Central memory CD8-positive, alpha-beta T cell (primary cell): Measurements from ENCODE around the gene MLLT6.

Source experiments
- ATAC-seq: fragments of 150-1000 bp; cut with Tn5 transposase; replicated peaks from 2 replicates; pipeline ENCODE4 v1.10.0; 2022; ENCODE audit warnings: mild to moderate bottlenecking, moderate FRiP score, moderate number of reproducible peaks; ENCODE audit not compliant: poor library complexity, severe bottlenecking; ENCODE audit errors: extremely low read depth
- DNase-seq, 2 donors: peaks; one replicate each; pipeline ENCODE4 v3.0.0; 2021; ENCODE audit warnings: low spot score in 2 of 2
- H3K27ac Mint-ChIP-seq: one replicate; pipeline ENCODE4 v1.8.0; 2022; ENCODE audit warnings: low read depth, mild to moderate bottlenecking, moderate library complexity, mixed read lengths
- H3K27me3 Mint-ChIP-seq: one replicate; pipeline ENCODE4 v1.8.0; 2022; ENCODE audit warnings: mixed read lengths
- H3K36me3 Mint-ChIP-seq: one replicate; pipeline ENCODE4 v1.8.0; 2022; ENCODE audit warnings: mild to moderate bottlenecking, moderate library complexity, mixed read lengths; ENCODE audit not compliant: insufficient read depth
- H3K4me1 Mint-ChIP-seq: one replicate; pipeline ENCODE4 v1.8.0; 2022; ENCODE audit warnings: mixed read lengths
- H3K4me3 Mint-ChIP-seq: one replicate; pipeline ENCODE4 v1.8.0; 2022; ENCODE audit warnings: mild to moderate bottlenecking, moderate library complexity, mixed read lengths
- H3K9me3 Mint-ChIP-seq: one replicate; pipeline ENCODE4 v1.8.0; 2022; ENCODE audit warnings: mixed read lengths

The MLLT6 gene

GRCh38 chr17:38749223-38750043 is 44.4 kb downstream of the MLLT6 start:
- Mint-ChIP-seq H3K9me3 (no peaks in the 10 kb centered on the region), H3K27me3 (peaks cover 54% of the 10 kb centered on the region), H3K36me3 (peaks cover 29% of the 10 kb centered on the region), H3K4me1 (peaks cover 53% of the 10 kb centered on the region), H3K27ac (no peak overlapping the region), H3K4me3 (peak overlapping the region; percentile 93)
- ATAC-seq (no peak), DNase-seq (no peak)

- H3K27me3 Mint-ChIP-seq: peaks cover 48% of the 10 kb centered on the region
- peaks cover 58% of the 10 kb centered on the region for H3K4me1 Mint-ChIP-seq
- H3K9me3 Mint-ChIP-seq: no peaks in the 10 kb centered on the region
- no peak overlapping the region for H3K27ac Mint-ChIP-seq
- H3K4me3 Mint-ChIP-seq: peak overlapping the region; percentile 93
- H3K36me3 Mint-ChIP-seq: peaks cover 33% of the 10 kb centered on the region
- no peak for ATAC-seq
- DNase-seq: no peak
Observed at GRCh38 chr17:38750044-38750311, 44.9 kb downstream of the MLLT6 start.

- peaks cover 58% of the 10 kb centered on the region for H3K4me1 Mint-ChIP-seq
- peaks cover 43% of the 10 kb centered on the region for H3K27me3 Mint-ChIP-seq
Observed at GRCh38 chr17:38750312-38751121, 45.4 kb downstream of the MLLT6 start.

GRCh38 chr17:38751144-38751807 is 46.2 kb downstream of the MLLT6 start:
- Mint-ChIP-seq H3K9me3 (no peaks in the 10 kb centered on the region), H3K27me3 (peaks cover 35% of the 10 kb centered on the region), H3K36me3 (peaks cover 42% of the 10 kb centered on the region), H3K27ac (peak overlapping the region; percentile 100), H3K4me3 (peak overlapping the region; percentile 93), H3K4me1 (peaks cover 52% of the 10 kb centered on the region)
- ATAC-seq (no peak), DNase-seq (no peak)

More at GRCh38 chr17:38750312-38751121, 45.4 kb downstream of the MLLT6 start:
- Mint-ChIP-seq H3K27ac (peak overlapping the region; percentile 100), H3K4me3 (peak overlapping the region; percentile 93), H3K9me3 (no peaks in the 10 kb centered on the region), H3K36me3 (peaks cover 35% of the 10 kb centered on the region)
- ATAC-seq: no peak
- DNase-seq: no peak

GRCh38 chr17:38751808-38752307 is 46.8 kb downstream of the MLLT6 start:
- H3K36me3 Mint-ChIP-seq: peaks cover 45% of the 10 kb centered on the region
- ATAC-seq (peak; percentile 70), DNase-seq (peak; percentile 84 to 89)
- H3K27ac Mint-ChIP-seq: peak overlapping the region; percentile 100
- peaks cover 30% of the 10 kb centered on the region for H3K27me3 Mint-ChIP-seq
- peaks cover 47% of the 10 kb centered on the region for H3K4me1 Mint-ChIP-seq
- H3K4me3 Mint-ChIP-seq: peak overlapping the region; percentile 93
- H3K9me3 Mint-ChIP-seq: no peaks in the 10 kb centered on the region

- H3K4me3 Mint-ChIP-seq: peak within 1 kb of the TSS; percentile 93
- peaks cover 46% of the 10 kb centered on the region for H3K4me1 Mint-ChIP-seq
- peaks cover 49% of the 10 kb centered on the region for H3K36me3 Mint-ChIP-seq
- H3K27me3 Mint-ChIP-seq: peaks cover 25% of the 10 kb centered on the region
- ATAC-seq: peak; percentile 91
- DNase-seq: peak; percentile 83 to 93
- peak within 1 kb of the TSS; percentile 100 for H3K27ac Mint-ChIP-seq
- no peaks in the 10 kb centered on the region for H3K9me3 Mint-ChIP-seq
Observed at GRCh38 chr17:38752308-38753070, 47.4 kb downstream of the MLLT6 start, which contains the start of gene PSMB3. Gene PSMB3 (plus strand): TSS chr17:38752741. CDS start chr17:38752827, 86 bp downstream.

- H3K9me3 Mint-ChIP-seq: no peaks in the 10 kb centered on the region
- H3K36me3 Mint-ChIP-seq: peaks cover 53% of the 10 kb centered on the region
- H3K4me3 Mint-ChIP-seq: peak overlapping the region; percentile 93
- ATAC-seq (no peak), DNase-seq (no peak)
- peaks cover 46% of the 10 kb centered on the region for H3K4me1 Mint-ChIP-seq
- peaks cover 25% of the 10 kb centered on the region for H3K27me3 Mint-ChIP-seq
- peak overlapping the region; percentile 100 for H3K27ac Mint-ChIP-seq
Observed at GRCh38 chr17:38753071-38753506, 48.0 kb downstream of the MLLT6 start.

- peaks cover 80% of the 10 kb centered on the region for H3K36me3 Mint-ChIP-seq
- H3K9me3 Mint-ChIP-seq: no peaks in the 10 kb centered on the region
- H3K4me1 Mint-ChIP-seq: peaks cover 9% of the 10 kb centered on the region
- no peak overlapping the region for H3K4me3 Mint-ChIP-seq
- H3K27me3 Mint-ChIP-seq: no peaks in the 10 kb centered on the region
- ATAC-seq (no peak), DNase-seq (no peak)
- H3K27ac Mint-ChIP-seq: peak overlapping the region; percentile 88
Observed at GRCh38 chr17:38761612-38762011, 56.5 kb downstream of the MLLT6 start.

- no peaks in the 10 kb centered on the region for H3K9me3 Mint-ChIP-seq
Observed at GRCh38 chr17:38762231-38762630, 57.2 kb downstream of the MLLT6 start.

GRCh38 chr17:38766341-38766740 is 61.3 kb downstream of the MLLT6 start:
- Mint-ChIP-seq H3K4me3 (no peak overlapping the region), H3K27ac (peak overlapping the region; percentile 48), H3K4me1 (peaks cover 6% of the 10 kb centered on the region), H3K36me3 (peaks cover 56% of the 10 kb centered on the region), H3K9me3 (no peaks in the 10 kb centered on the region), H3K27me3 (no peaks in the 10 kb centered on the region)
- DNase-seq (no peak), ATAC-seq (no peak)

More at GRCh38 chr17:38762231-38762630, 57.2 kb downstream of the MLLT6 start:
- no peak for DNase-seq
- Mint-ChIP-seq H3K36me3 (peaks cover 82% of the 10 kb centered on the region), H3K27me3 (no peaks in the 10 kb centered on the region), H3K4me3 (no peak overlapping the region), H3K4me1 (peaks cover 9% of the 10 kb centered on the region), H3K27ac (peak overlapping the region; percentile 88)
- no peak for ATAC-seq

GRCh38 chr17:38768417-38768816 is 63.3 kb downstream of the MLLT6 start:
- ATAC-seq (no peak), DNase-seq (no peak)
- Mint-ChIP-seq H3K9me3 (no peaks in the 10 kb centered on the region), H3K4me1 (no peaks in the 10 kb centered on the region), H3K4me3 (no peak overlapping the region), H3K27me3 (no peaks in the 10 kb centered on the region), H3K27ac (no peak overlapping the region), H3K36me3 (peaks cover 48% of the 10 kb centered on the region)

- DNase-seq: no peak
- ATAC-seq: no peak
- no peaks in the 10 kb centered on the region for H3K27me3 Mint-ChIP-seq
- no peaks in the 10 kb centered on the region for H3K4me1 Mint-ChIP-seq
- no peak overlapping the region for H3K27ac Mint-ChIP-seq
- H3K36me3 Mint-ChIP-seq: peaks cover 30% of the 10 kb centered on the region
- no peak overlapping the region for H3K4me3 Mint-ChIP-seq
- no peaks in the 10 kb centered on the region for H3K9me3 Mint-ChIP-seq
Observed at GRCh38 chr17:38773258-38773657, 68.2 kb downstream of the MLLT6 start.
